ENCODE data around the gene RHO.

DNA sequence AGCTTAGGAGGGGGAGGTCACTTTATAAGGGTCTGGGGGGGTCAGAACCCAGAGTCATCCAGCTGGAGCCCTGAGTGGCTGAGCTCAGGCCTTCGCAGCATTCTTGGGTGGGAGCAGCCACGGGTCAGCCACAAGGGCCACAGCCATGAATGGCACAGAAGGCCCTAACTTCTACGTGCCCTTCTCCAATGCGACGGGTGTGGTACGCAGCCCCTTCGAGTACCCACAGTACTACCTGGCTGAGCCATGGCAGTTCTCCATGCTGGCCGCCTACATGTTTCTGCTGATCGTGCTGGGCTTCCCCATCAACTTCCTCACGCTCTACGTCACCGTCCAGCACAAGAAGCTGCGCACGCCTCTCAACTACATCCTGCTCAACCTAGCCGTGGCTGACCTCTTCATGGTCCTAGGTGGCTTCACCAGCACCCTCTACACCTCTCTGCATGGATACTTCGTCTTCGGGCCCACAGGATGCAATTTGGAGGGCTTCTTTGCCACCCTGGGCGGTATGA is at the start of gene RHO:
- TF ChIP-seq, protein P1, sequence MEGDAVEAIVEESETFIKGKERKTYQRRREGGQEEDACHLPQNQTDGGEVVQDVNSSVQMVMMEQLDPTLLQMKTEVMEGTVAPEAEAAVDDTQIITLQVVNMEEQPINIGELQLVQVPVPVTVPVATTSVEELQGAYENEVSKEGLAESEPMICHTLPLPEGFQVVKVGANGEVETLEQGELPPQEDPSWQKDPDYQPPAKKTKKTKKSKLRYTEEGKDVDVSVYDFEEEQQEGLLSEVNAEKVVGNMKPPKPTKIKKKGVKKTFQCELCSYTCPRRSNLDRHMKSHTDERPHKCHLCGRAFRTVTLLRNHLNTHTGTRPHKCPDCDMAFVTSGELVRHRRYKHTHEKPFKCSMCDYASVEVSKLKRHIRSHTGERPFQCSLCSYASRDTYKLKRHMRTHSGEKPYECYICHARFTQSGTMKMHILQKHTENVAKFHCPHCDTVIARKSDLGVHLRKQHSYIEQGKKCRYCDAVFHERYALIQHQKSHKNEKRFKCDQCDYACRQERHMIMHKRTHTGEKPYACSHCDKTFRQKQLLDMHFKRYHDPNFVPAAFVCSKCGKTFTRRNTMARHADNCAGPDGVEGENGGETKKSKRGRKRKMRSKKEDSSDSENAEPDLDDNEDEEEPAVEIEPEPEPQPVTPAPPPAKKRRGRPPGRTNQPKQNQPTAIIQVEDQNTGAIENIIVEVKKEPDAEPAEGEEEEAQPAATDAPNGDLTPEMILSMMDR (conservative IDR thresholded peaks at IDR 0.05; ENCODE audit: low read length): no peak
- TF ChIP-seq EZH2phosphoT487 (IDR thresholded peaks at IDR 0.05; ENCODE audit: borderline replicate concordance): no peak
